ENCODE measurements around the gene MAFG. TPM values are rescaled to one million over a fixed set of nuclear protein-coding genes. Genes with fewer than 3 reads are reported as not detected.
A peak's percentile ranks its signal among the peaks of the same experiment; 100 is the strongest.

MAFG gene
- total and polyA plus RNA-seq, 2 of the 13 experiments (the other 11 are each of a cell fraction or from before 2014, with no cell fraction given): 14.5 to 20.0 TPM

- TF ChIP-seq AFF4 (CRISPR knock-in tag; IDR thresholded peaks at IDR 0.05) (0 out of 2 replicates have a peak, but pooled peaks have one; percentile 69), RARA (CRISPR knock-in tag; IDR thresholded peaks at IDR 0.05) (peak; percentile 54), E2F1 (CRISPR knock-in tag; IDR thresholded peaks at IDR 0.05) (peak; percentile 79), ZNF605 (CRISPR knock-in tag; IDR thresholded peaks at IDR 0.05) (peak; percentile 28; the same call in 1 of the 2 replicates), ZNF30 (CRISPR knock-in tag; IDR thresholded peaks at IDR 0.05) (peak; percentile 96), ELF3 (CRISPR knock-in tag; IDR thresholded peaks at IDR 0.05) (peak; percentile 84), TFDP2 (CRISPR knock-in tag; IDR thresholded peaks at IDR 0.05) (peak; percentile 96), RNF219 (CRISPR knock-in tag; IDR thresholded peaks at IDR 0.05) (no peak; the same call in 1 of the 2 replicates), ZNF441 (CRISPR knock-in tag; IDR thresholded peaks at IDR 0.05; ENCODE audit: borderline replicate concordance) (peak; percentile 89), ZNF205 (CRISPR knock-in tag; IDR thresholded peaks at IDR 0.05) (peak; percentile 74; the same call in 1 of the 2 replicates), RFX3 (CRISPR knock-in tag; IDR thresholded peaks at IDR 0.05) (no peak), MTA3 (CRISPR knock-in tag; IDR thresholded peaks at IDR 0.05) (no peak), CREM (IDR thresholded peaks at IDR 0.05) (no peak), CREM (CRISPR knock-in tag; IDR thresholded peaks at IDR 0.05) (no peak)
- TF ChIP-seq, protein P1, sequence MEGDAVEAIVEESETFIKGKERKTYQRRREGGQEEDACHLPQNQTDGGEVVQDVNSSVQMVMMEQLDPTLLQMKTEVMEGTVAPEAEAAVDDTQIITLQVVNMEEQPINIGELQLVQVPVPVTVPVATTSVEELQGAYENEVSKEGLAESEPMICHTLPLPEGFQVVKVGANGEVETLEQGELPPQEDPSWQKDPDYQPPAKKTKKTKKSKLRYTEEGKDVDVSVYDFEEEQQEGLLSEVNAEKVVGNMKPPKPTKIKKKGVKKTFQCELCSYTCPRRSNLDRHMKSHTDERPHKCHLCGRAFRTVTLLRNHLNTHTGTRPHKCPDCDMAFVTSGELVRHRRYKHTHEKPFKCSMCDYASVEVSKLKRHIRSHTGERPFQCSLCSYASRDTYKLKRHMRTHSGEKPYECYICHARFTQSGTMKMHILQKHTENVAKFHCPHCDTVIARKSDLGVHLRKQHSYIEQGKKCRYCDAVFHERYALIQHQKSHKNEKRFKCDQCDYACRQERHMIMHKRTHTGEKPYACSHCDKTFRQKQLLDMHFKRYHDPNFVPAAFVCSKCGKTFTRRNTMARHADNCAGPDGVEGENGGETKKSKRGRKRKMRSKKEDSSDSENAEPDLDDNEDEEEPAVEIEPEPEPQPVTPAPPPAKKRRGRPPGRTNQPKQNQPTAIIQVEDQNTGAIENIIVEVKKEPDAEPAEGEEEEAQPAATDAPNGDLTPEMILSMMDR (CRISPR knock-in tag; IDR thresholded peaks at IDR 0.05): peak; percentile 74
- TF ChIP-seq, protein P2, sequence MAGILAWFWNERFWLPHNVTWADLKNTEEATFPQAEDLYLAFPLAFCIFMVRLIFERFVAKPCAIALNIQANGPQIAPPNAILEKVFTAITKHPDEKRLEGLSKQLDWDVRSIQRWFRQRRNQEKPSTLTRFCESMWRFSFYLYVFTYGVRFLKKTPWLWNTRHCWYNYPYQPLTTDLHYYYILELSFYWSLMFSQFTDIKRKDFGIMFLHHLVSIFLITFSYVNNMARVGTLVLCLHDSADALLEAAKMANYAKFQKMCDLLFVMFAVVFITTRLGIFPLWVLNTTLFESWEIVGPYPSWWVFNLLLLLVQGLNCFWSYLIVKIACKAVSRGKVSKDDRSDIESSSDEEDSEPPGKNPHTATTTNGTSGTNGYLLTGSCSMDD (CRISPR knock-in tag; IDR thresholded peaks at IDR 0.05): 0 out of 2 replicates have a peak, but pooled peaks have one; percentile 65
Observed at GRCh38 chr17:81871387-81872230, 55.9 kb downstream of the MAFG start (continued).

Measured in HepG2 (cell line).